Osteocyte (in vitro differentiated cells): ENCODE data around the gene IL1A. TPM values are rescaled to one million over a fixed set of nuclear protein-coding genes. Genes with fewer than 3 reads are reported as not detected.

Experiments
- DNase-seq: peaks from one replicate; pipeline ENCODE4 v3.0.0; 2021; ENCODE audit warnings: mixed read lengths; ENCODE audit not compliant: unreplicated experiment; ENCODE audit errors: extremely low spot score
- H3K27ac Mint-ChIP-seq: one replicate; pipeline ENCODE4 v1.8.0; 2021; ENCODE audit warnings: mild to moderate bottlenecking, mixed read lengths; ENCODE audit not compliant: unreplicated experiment
- H3K27me3 Mint-ChIP-seq: one replicate; pipeline ENCODE4 v1.8.0; 2021; ENCODE audit warnings: mixed read lengths; ENCODE audit not compliant: unreplicated experiment
- H3K36me3 Mint-ChIP-seq: one replicate; pipeline ENCODE4 v1.8.0; 2021; ENCODE audit warnings: mixed read lengths; ENCODE audit not compliant: unreplicated experiment
- H3K4me1 Mint-ChIP-seq: one replicate; pipeline ENCODE4 v1.8.0; 2021; ENCODE audit warnings: mixed read lengths; ENCODE audit not compliant: unreplicated experiment
- H3K4me3 Mint-ChIP-seq: one replicate; pipeline ENCODE4 v1.8.0; 2021; ENCODE audit warnings: mild to moderate bottlenecking, moderate library complexity, mixed read lengths; ENCODE audit not compliant: unreplicated experiment
- H3K9me3 Mint-ChIP-seq: one replicate; pipeline ENCODE4 v1.8.0; 2021; ENCODE audit warnings: mixed read lengths; ENCODE audit not compliant: unreplicated experiment
- total RNA-seq: library from RNA; stranded (reverse); gene quantifications from 2 replicates; pipeline ENCODE4 v1.2.1, GENCODE V29; 2021
- TF ChIP-seq, protein P1 (sequence below): fragments of 200-600 bp; sonication (generic); IDR thresholded peaks from 2 replicates; pipeline ENCODE4 v1.5.0; 2021; ENCODE audit warnings: antibody characterized with exemption, mild to moderate bottlenecking, moderate library complexity

Gene IL1A
- total RNA-seq, 1 donor from 2014 or later: not detected

DNA sequence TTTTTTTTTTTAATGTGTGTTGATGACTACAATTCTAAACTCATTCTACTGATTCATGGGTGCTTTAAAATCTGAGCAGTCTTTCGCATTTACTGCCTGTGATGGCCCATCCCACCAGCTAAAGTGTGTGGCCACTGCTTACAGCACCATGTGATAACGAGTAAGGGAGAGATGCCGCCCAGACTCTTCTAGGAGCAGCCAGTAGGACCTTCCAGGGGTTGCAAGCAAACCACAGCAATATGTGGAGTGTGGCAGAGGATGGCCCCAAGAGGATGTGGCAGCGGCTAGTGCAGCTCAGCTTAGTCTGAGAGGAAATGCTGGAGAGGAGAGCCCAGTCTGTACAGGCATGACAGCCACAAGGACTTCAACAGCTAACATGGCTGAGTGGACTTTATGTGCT is 37.4 kb upstream of the IL1A start:
- no peak overlapping the region for H3K4me3 Mint-ChIP-seq
- TF ChIP-seq, protein P1, sequence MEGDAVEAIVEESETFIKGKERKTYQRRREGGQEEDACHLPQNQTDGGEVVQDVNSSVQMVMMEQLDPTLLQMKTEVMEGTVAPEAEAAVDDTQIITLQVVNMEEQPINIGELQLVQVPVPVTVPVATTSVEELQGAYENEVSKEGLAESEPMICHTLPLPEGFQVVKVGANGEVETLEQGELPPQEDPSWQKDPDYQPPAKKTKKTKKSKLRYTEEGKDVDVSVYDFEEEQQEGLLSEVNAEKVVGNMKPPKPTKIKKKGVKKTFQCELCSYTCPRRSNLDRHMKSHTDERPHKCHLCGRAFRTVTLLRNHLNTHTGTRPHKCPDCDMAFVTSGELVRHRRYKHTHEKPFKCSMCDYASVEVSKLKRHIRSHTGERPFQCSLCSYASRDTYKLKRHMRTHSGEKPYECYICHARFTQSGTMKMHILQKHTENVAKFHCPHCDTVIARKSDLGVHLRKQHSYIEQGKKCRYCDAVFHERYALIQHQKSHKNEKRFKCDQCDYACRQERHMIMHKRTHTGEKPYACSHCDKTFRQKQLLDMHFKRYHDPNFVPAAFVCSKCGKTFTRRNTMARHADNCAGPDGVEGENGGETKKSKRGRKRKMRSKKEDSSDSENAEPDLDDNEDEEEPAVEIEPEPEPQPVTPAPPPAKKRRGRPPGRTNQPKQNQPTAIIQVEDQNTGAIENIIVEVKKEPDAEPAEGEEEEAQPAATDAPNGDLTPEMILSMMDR: no peak
- no peaks in the 10 kb centered on the region for H3K36me3 Mint-ChIP-seq
- no peak overlapping the region for H3K27ac Mint-ChIP-seq
- H3K4me1 Mint-ChIP-seq: peaks cover 30% of the 10 kb centered on the region
- H3K27me3 Mint-ChIP-seq: no peaks in the 10 kb centered on the region
- no peaks in the 10 kb centered on the region for H3K9me3 Mint-ChIP-seq
- no peak for DNase-seq

DNA sequence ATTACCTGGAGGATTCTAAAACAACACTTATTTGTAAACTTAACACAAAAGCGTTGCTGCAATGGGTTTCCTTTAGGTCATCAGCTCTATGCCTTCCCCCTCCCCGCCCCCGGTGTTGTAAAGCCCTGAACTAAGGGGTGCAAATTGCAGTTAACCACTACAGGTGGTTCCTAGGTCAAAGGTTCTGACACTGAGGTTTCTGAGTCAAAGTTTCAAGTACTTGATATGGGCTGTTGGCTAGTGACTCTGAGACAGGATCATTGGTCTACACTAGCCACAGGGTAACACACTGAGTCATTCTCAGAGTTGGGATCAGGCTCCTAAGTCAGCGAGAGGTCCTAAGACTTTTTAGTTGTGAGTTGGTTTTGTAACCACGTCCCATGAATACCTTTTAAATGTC is 36.8 kb upstream of the IL1A start:
- no peaks in the 10 kb centered on the region for H3K36me3 Mint-ChIP-seq
- H3K27me3 Mint-ChIP-seq: no peaks in the 10 kb centered on the region
- TF ChIP-seq, protein P1: no peak
- H3K27ac Mint-ChIP-seq: no peak overlapping the region
- DNase-seq: no peak
- H3K9me3 Mint-ChIP-seq: no peaks in the 10 kb centered on the region
- H3K4me3 Mint-ChIP-seq: no peak overlapping the region
- peaks cover 34% of the 10 kb centered on the region for H3K4me1 Mint-ChIP-seq

DNA sequence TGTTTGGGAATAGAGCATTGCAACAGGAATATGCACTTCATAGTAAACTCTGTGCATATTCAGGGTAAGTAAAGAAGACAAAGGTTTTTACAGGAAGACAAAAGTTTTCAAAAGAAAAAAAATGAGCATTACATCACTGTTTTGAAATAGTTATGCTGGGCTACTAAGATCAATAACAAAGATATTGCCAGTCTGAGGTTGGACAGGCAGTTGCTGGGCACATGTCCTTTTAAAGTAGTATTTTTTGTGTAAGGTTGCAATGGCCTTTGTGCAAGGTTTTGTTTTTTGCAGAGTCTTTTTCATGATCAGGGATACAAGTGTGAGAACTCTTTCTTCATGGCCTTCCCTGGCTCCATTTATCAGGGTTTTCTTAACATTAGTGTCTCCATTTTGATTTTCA is 36.0 kb upstream of the IL1A start:
- H3K27me3 Mint-ChIP-seq: no peaks in the 10 kb centered on the region
- no peaks in the 10 kb centered on the region for H3K9me3 Mint-ChIP-seq
- DNase-seq: no peak
- peaks cover 32% of the 10 kb centered on the region for H3K4me1 Mint-ChIP-seq
- no peaks in the 10 kb centered on the region for H3K36me3 Mint-ChIP-seq
- no peak overlapping the region for H3K4me3 Mint-ChIP-seq
- TF ChIP-seq, protein P1: no peak
- no peak overlapping the region for H3K27ac Mint-ChIP-seq

DNA sequence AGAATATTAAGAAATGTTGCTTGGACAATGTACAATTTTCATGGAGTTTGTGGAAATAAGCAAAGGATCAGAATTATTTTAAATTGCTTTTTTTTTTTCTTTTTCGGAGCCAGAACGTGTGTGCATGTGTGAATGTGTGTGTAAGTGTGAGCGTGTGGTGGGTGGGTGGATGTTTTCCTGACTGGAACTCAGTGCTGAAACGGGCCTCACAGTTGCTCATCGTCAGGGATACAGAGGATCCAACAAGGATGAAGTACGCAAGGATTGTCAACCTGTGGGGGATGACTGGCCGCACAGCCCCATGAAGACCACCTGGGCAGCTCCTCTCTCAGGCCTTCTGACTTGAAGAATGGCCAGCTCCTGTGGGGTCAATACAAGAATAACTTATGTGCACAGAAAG is 34.8 kb upstream of the IL1A start:
- TF ChIP-seq, protein P1: no peak
- no peaks in the 10 kb centered on the region for H3K36me3 Mint-ChIP-seq
- H3K4me1 Mint-ChIP-seq: peaks cover 31% of the 10 kb centered on the region
- H3K27me3 Mint-ChIP-seq: no peaks in the 10 kb centered on the region
- no peaks in the 10 kb centered on the region for H3K9me3 Mint-ChIP-seq
- H3K27ac Mint-ChIP-seq: no peak overlapping the region
- no peak for DNase-seq
- H3K4me3 Mint-ChIP-seq: no peak overlapping the region

DNA sequence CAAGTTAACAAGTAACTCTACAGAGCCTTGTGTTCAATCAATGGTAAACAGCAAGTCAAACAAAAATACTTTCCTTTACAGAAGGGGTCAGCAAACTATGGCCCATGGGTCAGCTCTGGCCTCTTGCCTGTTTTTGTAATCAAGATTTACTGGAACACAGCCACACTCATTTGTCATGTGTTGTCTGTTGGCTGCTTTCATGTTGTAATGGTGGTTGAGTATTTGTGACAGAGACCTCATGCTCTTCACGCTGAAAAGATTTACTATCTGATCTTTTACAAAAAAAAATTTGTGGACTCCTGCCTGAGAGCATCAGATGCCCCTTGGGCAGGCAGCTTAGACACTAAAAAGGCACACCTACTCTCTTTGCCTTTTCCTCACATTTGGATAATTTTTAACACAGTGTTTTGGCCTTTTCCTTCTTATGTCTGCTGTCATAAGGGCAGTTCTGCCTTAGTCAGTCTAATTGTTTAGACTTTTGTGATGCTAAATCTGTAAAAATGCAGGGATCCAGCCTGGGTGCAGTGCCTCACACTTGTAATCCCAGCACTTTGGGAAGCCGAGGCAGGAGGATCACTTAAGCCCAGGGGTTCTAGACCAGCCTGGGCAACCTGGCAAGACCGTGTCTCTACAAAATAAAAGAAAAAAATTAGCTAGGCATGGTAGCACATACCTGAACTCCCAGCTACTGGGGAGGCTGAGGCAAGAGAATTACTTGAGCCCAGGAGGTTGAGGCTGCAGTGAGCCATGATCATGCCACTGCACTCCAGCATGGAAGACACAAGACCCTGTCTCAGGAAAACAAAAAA is 34.0 kb upstream of the IL1A start:
- no peaks in the 10 kb centered on the region for H3K36me3 Mint-ChIP-seq
- peak overlapping the region; percentile 50 for H3K27ac Mint-ChIP-seq
- no peak overlapping the region for H3K4me3 Mint-ChIP-seq
- H3K27me3 Mint-ChIP-seq: no peaks in the 10 kb centered on the region
- H3K4me1 Mint-ChIP-seq: peaks cover 37% of the 10 kb centered on the region
- no peak for DNase-seq
- no peaks in the 10 kb centered on the region for H3K9me3 Mint-ChIP-seq
- TF ChIP-seq, protein P1: no peak
